Measurements from ENCODE around the gene SUGCT.

SUGCT gene

DNA sequence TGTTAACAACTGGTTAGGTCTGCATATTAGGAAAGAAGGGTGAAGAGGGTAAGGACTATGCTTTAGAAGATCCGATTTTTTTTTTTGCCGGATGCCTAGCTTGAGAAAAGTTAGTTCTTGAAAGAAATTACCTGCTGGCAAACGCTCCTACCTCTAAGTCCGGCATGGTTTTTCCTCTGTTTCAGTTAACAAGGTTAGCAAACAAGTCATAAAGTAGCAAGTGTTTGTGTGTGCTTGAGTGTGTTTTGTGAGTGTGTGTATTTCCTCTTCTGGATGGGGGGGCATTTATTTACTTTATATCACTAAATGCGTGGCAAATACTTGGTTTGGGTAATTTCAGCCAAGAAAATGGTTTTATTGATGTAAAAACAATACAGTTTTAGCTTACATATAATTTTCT, 195.6 kb downstream of the SUGCT start:
- TF ChIP-seq EZH2phosphoT487 (IDR thresholded peaks at IDR 0.05; ENCODE audit: low read length): no peak
- TF ChIP-seq, protein P1, sequence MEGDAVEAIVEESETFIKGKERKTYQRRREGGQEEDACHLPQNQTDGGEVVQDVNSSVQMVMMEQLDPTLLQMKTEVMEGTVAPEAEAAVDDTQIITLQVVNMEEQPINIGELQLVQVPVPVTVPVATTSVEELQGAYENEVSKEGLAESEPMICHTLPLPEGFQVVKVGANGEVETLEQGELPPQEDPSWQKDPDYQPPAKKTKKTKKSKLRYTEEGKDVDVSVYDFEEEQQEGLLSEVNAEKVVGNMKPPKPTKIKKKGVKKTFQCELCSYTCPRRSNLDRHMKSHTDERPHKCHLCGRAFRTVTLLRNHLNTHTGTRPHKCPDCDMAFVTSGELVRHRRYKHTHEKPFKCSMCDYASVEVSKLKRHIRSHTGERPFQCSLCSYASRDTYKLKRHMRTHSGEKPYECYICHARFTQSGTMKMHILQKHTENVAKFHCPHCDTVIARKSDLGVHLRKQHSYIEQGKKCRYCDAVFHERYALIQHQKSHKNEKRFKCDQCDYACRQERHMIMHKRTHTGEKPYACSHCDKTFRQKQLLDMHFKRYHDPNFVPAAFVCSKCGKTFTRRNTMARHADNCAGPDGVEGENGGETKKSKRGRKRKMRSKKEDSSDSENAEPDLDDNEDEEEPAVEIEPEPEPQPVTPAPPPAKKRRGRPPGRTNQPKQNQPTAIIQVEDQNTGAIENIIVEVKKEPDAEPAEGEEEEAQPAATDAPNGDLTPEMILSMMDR (IDR thresholded peaks at IDR 0.05; ENCODE audit: low read length): no peak
- no peaks in the 10 kb centered on the region for H3K9me3 ChIP-seq (replicated peaks; ENCODE audit: insufficient read depth, low read length)
- no peak overlapping the region for H3K4me2 ChIP-seq (ENCODE audit: low read depth, low read length)
- peaks cover 21% of the 10 kb centered on the region for H3K4me1 ChIP-seq (ENCODE audit: low read length)
- no peak for DNase-seq
- H4K20me1 ChIP-seq (ENCODE audit: insufficient read depth, low read length): no peaks in the 10 kb centered on the region
- H3K9me2 ChIP-seq (replicated peaks; ENCODE audit: insufficient read depth, low read length): no peaks in the 10 kb centered on the region
- no peak overlapping the region for H3K9ac ChIP-seq (ENCODE audit: low read length)
- H3K4me3 ChIP-seq (ENCODE audit: low read length): no peak overlapping the region
- H3K79me2 ChIP-seq (ENCODE audit: low read length): no peaks in the 10 kb centered on the region
- no peak overlapping the region for H3K27ac ChIP-seq (ENCODE audit: low read length)
- no peaks in the 10 kb centered on the region for H3F3A ChIP-seq (ENCODE audit: insufficient read depth, low read length)
- H3K36me3 ChIP-seq (replicated peaks; ENCODE audit: insufficient read depth, low read length): no peaks in the 10 kb centered on the region
- no peaks in the 10 kb centered on the region for H3K27me3 ChIP-seq (replicated peaks; ENCODE audit: insufficient read depth, low read length)
- no peak overlapping the region for H2AFZ ChIP-seq (ENCODE audit: low read length)

DNA sequence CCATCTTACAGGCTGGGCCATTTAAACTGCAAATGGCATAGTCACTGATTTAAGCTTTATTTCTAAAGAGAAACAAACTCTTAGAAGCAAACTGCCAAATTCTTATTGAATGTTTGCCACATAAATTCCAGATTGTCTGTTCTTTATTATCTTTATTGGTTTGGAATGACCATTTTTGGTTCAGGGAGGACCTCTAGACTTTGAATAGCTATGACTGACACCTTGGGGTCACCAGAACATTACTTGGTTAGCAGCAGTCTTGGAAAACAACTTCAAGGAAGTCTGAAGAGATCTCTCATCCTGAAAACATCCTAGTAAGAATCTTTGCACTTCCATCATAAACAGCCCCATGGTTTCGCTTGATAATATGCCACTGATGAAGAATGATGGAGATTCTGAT, 197.1 kb downstream of the SUGCT start:
- no peaks in the 10 kb centered on the region for H3K9me2 ChIP-seq (replicated peaks; ENCODE audit: insufficient read depth, low read length)

DNA sequence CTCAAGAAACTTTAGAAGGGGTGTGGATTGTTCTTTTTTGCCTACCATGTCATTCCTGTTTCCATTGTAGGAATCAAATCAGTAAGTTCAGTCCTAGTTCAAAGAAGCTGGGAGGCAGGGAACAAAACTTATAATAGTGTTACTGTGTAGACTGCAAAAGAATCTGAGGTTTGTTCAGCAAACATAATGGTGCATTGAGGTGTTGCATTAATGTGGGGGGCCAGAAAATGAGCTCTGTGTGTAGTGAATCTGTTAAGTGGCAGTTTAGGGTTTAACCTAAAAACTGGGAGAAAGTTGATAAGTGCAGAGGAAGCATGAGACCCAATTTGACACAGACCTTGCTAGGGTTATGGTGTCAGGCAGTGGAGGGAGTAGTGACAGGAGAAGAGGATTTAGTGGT, 197.7 kb downstream of the SUGCT start:
- TF ChIP-seq, protein P1 (IDR thresholded peaks at IDR 0.05; ENCODE audit: low read length): no peak
- TF ChIP-seq EZH2 (optimal IDR thresholded peaks at IDR 0.05; ENCODE audit: low read depth, low read length): no peak
- no peak for TF ChIP-seq EZH2phosphoT487 (IDR thresholded peaks at IDR 0.05; ENCODE audit: low read length)
- Histone ChIP-seq H3K9me2 (replicated peaks; ENCODE audit: insufficient read depth, low read length) (no peaks in the 10 kb centered on the region), H3K36me3 (replicated peaks; ENCODE audit: insufficient read depth, low read length) (no peaks in the 10 kb centered on the region), H3K4me3 (ENCODE audit: low read length) (no peak overlapping the region), H3K4me1 (ENCODE audit: low read length) (peaks cover 17% of the 10 kb centered on the region), H4K20me1 (ENCODE audit: insufficient read depth, low read length) (no peaks in the 10 kb centered on the region), H3F3A (ENCODE audit: insufficient read depth, low read length) (no peaks in the 10 kb centered on the region), H3K4me2 (ENCODE audit: low read depth, low read length) (no peak overlapping the region), H3K9me3 (replicated peaks; ENCODE audit: insufficient read depth, low read length) (no peaks in the 10 kb centered on the region), H3K79me2 (ENCODE audit: low read length) (no peaks in the 10 kb centered on the region), H3K27ac (ENCODE audit: low read length) (no peak overlapping the region), H3K27me3 (replicated peaks; ENCODE audit: insufficient read depth, low read length) (no peaks in the 10 kb centered on the region), H2AFZ (ENCODE audit: low read length) (no peak overlapping the region), H3K9ac (ENCODE audit: low read length) (no peak overlapping the region)
- DNase-seq: no peak

More for the DNA sequence above, 197.1 kb downstream of the SUGCT start:
- Histone ChIP-seq H4K20me1 (ENCODE audit: insufficient read depth, low read length) (no peaks in the 10 kb centered on the region), H3K36me3 (replicated peaks; ENCODE audit: insufficient read depth, low read length) (no peaks in the 10 kb centered on the region), H3K79me2 (ENCODE audit: low read length) (no peaks in the 10 kb centered on the region), H3K27me3 (replicated peaks; ENCODE audit: insufficient read depth, low read length) (no peaks in the 10 kb centered on the region), H3K4me2 (ENCODE audit: low read depth, low read length) (no peak overlapping the region), H3F3A (ENCODE audit: insufficient read depth, low read length) (no peaks in the 10 kb centered on the region), H3K9ac (ENCODE audit: low read length) (no peak overlapping the region), H3K4me1 (ENCODE audit: low read length) (peaks cover 21% of the 10 kb centered on the region), H3K27ac (ENCODE audit: low read length) (no peak overlapping the region), H3K4me3 (ENCODE audit: low read length) (no peak overlapping the region), H2AFZ (ENCODE audit: low read length) (no peak overlapping the region), H3K9me3 (replicated peaks; ENCODE audit: insufficient read depth, low read length) (no peaks in the 10 kb centered on the region)
- TF ChIP-seq EZH2phosphoT487 (IDR thresholded peaks at IDR 0.05; ENCODE audit: low read length): no peak
- no peak for TF ChIP-seq EZH2 (optimal IDR thresholded peaks at IDR 0.05; ENCODE audit: low read depth, low read length)
- TF ChIP-seq, protein P1 (IDR thresholded peaks at IDR 0.05; ENCODE audit: low read length): no peak
- DNase-seq: no peak
